Lung (tissue), 12 donors: ENCODE results near the gene OSBPL3. TPM values are rescaled to one million over a fixed set of nuclear protein-coding genes. Genes with fewer than 3 reads are reported as not detected.

Experiments
- ATAC-seq: fragments of 200-7000 bp; cut with Tn5 transposase; one replicate; pipeline ENCODE4 v1.9.1; 2020; ENCODE audit warnings: moderate number of reproducible peaks; ENCODE audit not compliant: insufficient read depth, low FRiP score
- DNase-seq, 3 donors: peaks; one replicate each; pipeline ENCODE4 v3.0.0-alpha.2; 2013 to 2017
- H3K27ac ChIP-seq, 2 donors: one replicate each; pipeline ENCODE4 v1.5.1; 2013; ENCODE audit warnings: mild to moderate bottlenecking in 2 of 2, moderate library complexity in 2 of 2, control low read depth in 1 of 2, inconsistent platforms in 1 of 2, low read depth in 1 of 2, low read length in 1 of 2
- H3K27me3 ChIP-seq, 3 donors: one replicate each; pipeline ENCODE4 v1.5.1; 2013; ENCODE audit warnings: low read length in 2 of 3; ENCODE audit not compliant: control insufficient read depth in 3 of 3, insufficient read depth in 3 of 3
- H3K36me3 ChIP-seq, 4 donors: one replicate each; pipeline ENCODE4 v1.5.1; 2013; ENCODE audit warnings: low read length in 4 of 4, mild to moderate bottlenecking in 1 of 4, moderate library complexity in 1 of 4; ENCODE audit not compliant: control insufficient read depth in 4 of 4, insufficient read depth in 4 of 4
- H3K4me1 ChIP-seq, 5 donors: one replicate each; pipeline ENCODE4 v1.5.1; 2013; ENCODE audit warnings: low read length in 5 of 5, mild to moderate bottlenecking in 2 of 5, moderate library complexity in 1 of 5; ENCODE audit not compliant: control insufficient read depth in 5 of 5, insufficient read depth in 5 of 5
- H3K4me3 ChIP-seq: one replicate; pipeline ENCODE4 v1.5.1; 2013; ENCODE audit warnings: mild to moderate bottlenecking, control low read depth, moderate library complexity
- H3K9ac ChIP-seq, 2 donors: one replicate each; pipeline ENCODE4 v1.5.1; 2013; ENCODE audit warnings: low read length in 2 of 2, control low read depth in 1 of 2; ENCODE audit not compliant: insufficient read depth in 1 of 2
- H3K9me3 ChIP-seq, 4 donors: one replicate each; pipeline ENCODE4 v1.5.1; 2013; ENCODE audit warnings: low read length in 3 of 4, mild to moderate bottlenecking in 1 of 4, moderate library complexity in 1 of 4; ENCODE audit not compliant: control insufficient read depth in 4 of 4, insufficient read depth in 3 of 4
- CTCF ChIP-seq: IDR thresholded peaks from 2 replicates; pipeline ENCODE4 v1.5.1; 2012; ENCODE audit warnings: mild to moderate bottlenecking; ENCODE audit errors: control extremely low read depth, extremely low read depth
- WGBS, 2 donors: extraction: QIAGEN DNeasy Blood & Tissue Kit; methylation state at CpG; one replicate each; pipeline ENCODE4 v1.1.7; 2013; 5-methylcytosine and 5-hydroxymethylcytosine counted together
- polyA plus RNA-seq, 2 donors: library from polyadenylated mRNA; stranded (reverse); fragments of 200-250 nt; gene quantifications; one replicate each; pipeline ENCODE4 v1.2.1, GENCODE V29; 2013
- total RNA-seq, 2 donors: library from RNA; depleted of rRNA in 1 of 2; stranded (reverse); fragments of >200 nt in 1 of 2; gene quantifications; one replicate each; pipeline ENCODE4 v1.2.1, GENCODE V29; 2014 to 2021
- donor health status: control.
- donor health status: control.
- donor health status: Bipolar disorder and iron deficiency.
- donor health status: healthy.
- donor health status: DM: yes; HTN: yes; CAD: no.

OSBPL3 gene
- total and polyA plus RNA-seq, 4 donors = 8.6 to 32.0 (median 20.4) TPM

DNA sequence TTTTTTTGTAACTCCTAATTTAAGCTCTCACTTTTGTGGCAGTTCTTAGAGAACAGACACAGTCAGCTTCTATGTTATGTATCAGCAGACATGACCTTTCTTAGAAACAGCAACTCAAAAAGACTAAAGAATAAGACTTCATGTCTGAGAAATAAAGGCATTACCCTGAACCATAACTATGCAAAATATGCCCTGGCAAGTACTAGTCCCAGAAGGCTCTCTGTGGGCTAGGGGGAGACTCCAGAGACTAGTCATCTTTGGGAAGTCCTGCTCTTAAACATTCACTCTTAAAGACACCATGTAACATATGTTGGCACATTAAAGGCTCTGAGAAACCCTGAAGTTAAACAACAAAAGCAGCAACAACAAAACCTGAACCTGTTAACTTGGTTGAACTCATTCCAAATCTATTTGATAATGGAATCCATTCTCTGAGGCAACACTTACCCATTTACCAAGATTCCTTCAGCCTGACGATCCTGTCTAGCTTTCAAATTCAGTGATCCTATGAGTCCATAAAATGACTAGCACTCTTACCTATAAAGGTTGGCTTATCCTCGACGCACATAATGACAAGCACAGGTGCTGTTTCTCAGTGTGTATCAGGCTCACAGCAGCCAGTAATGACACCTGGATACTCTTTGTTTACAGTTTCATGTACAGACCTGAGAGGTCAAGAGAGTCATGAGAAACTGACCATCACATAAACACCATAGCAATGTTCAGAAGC lies 62.3 kb downstream of the OSBPL3 start:
- Histone ChIP-seq H3K27ac (no peak overlapping the region), H3K4me3 (no peak overlapping the region), H3K9me3 (no peaks in the 10 kb centered on the region), H3K36me3 (no peaks in the 10 kb centered on the region), H3K27me3 (no peaks in the 10 kb centered on the region), H3K9ac (no peak overlapping the region), H3K4me1 (peaks cover 0 to 3% (median 0%) of the 10 kb centered on the region in 5 donors)
- ATAC-seq = no peak
- WGBS, 2 donors = 70 to 78% methylated on average over 3 of the region's 3 CpGs
- TF ChIP-seq CTCF = no peak
- DNase-seq = no peak

GRCh38 chr7:24916463-24917040 lies 63.4 kb downstream of the OSBPL3 start:
- Histone ChIP-seq H3K9me3 (no peaks in the 10 kb centered on the region), H3K4me1 (no peaks in the 10 kb centered on the region), H3K36me3 (no peaks in the 10 kb centered on the region), H3K9ac (no peak overlapping the region), H3K4me3 (no peak overlapping the region), H3K27ac (no peak overlapping the region), H3K27me3 (no peaks in the 10 kb centered on the region)
- TF ChIP-seq CTCF = no peak
- DNase-seq (no peak), ATAC-seq (no peak)
- 53 to 68% methylated on average over 4 of the region's 4 CpGs for WGBS, 2 donors

DNA sequence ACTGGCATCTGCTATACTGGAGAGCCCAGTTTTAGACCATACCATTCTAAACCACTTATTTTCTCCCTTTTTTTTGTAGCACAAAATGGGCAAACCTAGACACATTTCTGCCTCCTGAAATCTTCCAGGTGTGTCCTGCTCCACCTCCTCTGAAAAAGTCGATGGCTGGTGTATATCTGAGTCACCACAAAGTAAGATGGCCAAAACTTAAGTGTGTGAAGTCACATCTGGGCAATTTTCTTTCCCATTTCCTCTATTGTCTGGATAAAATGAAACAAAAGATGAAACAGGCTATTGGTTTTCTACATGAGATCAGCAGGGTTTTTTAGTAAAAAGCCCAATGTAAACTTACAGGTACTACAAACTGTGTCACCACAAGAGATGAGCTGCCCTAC lies 65.5 kb downstream of the OSBPL3 start:
- Histone ChIP-seq H3K9ac (no peak overlapping the region), H3K4me1 (peaks cover 0 to 3% (median 0%) of the 10 kb centered on the region in 5 donors), H3K4me3 (no peak overlapping the region), H3K27me3 (no peaks in the 10 kb centered on the region), H3K9me3 (no peaks in the 10 kb centered on the region), H3K27ac (no peak overlapping the region), H3K36me3 (no peaks in the 10 kb centered on the region)
- WGBS, 2 donors = 33 to 50% methylated on average over 1 of the region's 1 CpG
- no peak for TF ChIP-seq CTCF
- DNase-seq = no peak
- no peak for ATAC-seq
